CD8-positive, alpha-beta memory T cell (primary cell): Measurements from ENCODE around the gene TPM3. TPM values are rescaled to one million over a fixed set of nuclear protein-coding genes. Genes with fewer than 3 reads are reported as not detected.
A peak's percentile ranks its signal among the peaks of the same experiment; 100 is the strongest.

ENCODE experiments used
- CTCF ChIA-PET: fragments of 350-600 bp; sonication (Branson Sonifier 250); formaldehyde crosslinking; loops from one replicate; lab custom pipeline; 2021; ENCODE audit warnings: antibody characterized with exemption; lab: Charles Lee
- POLR2A ChIA-PET: fragments of 350-600 bp; sonication (Branson Sonifier 250); formaldehyde crosslinking; loops from one replicate; lab custom pipeline; 2021; ENCODE audit warnings: antibody characterized with exemption; lab: Charles Lee
- DNase-seq, 5 donors: peaks; one replicate each; pipeline versions ENCODE4 v3.0.0 to v3.0.0-alpha.2; 2020 to 2022; ENCODE audit warnings: mixed read lengths in 1 of 5
- H3K27ac ChIP-seq: one replicate; pipeline ENCODE4 v1.7.0; 2013; ENCODE audit warnings: low read depth, mild to moderate bottlenecking, low read length, moderate library complexity
- H3K27me3 ChIP-seq: 2 replicates; pipeline ENCODE4 v1.7.0; 2013; ENCODE audit warnings: low read length, mild to moderate bottlenecking; ENCODE audit not compliant: insufficient read depth, poor library complexity, severe bottlenecking
- H3K36me3 ChIP-seq: 2 replicates; pipeline ENCODE4 v1.7.0; 2013; ENCODE audit warnings: mild to moderate bottlenecking, low read length, moderate library complexity; ENCODE audit not compliant: insufficient read depth
- H3K4me1 ChIP-seq: 2 replicates; pipeline ENCODE4 v1.7.0; 2013; ENCODE audit warnings: mild to moderate bottlenecking, low read length, moderate library complexity; ENCODE audit not compliant: insufficient read depth
- H3K4me3 ChIP-seq: 2 replicates; pipeline ENCODE4 v1.7.0; 2013; ENCODE audit warnings: mild to moderate bottlenecking, low read length
- H3K9me3 ChIP-seq: 2 replicates; pipeline ENCODE4 v1.7.0; 2013; ENCODE audit warnings: mild to moderate bottlenecking, low read length
- H3K27ac Mint-ChIP-seq, 8 donors: one replicate each; pipeline ENCODE4 v1.8.0; 2020 to 2021; ENCODE audit warnings: mixed read lengths in 8 of 8, mild to moderate bottlenecking in 6 of 8, inconsistent platforms in 3 of 8, moderate library complexity in 3 of 8
- H3K27me3 Mint-ChIP-seq, 2 donors: one replicate each; pipeline ENCODE4 v1.8.0; 2020 to 2021; ENCODE audit warnings: mixed read lengths in 2 of 2, mild to moderate bottlenecking in 1 of 2, moderate library complexity in 1 of 2
- H3K36me3 Mint-ChIP-seq, 3 donors: one replicate each; pipeline ENCODE4 v1.8.0; 2020 to 2021; ENCODE audit warnings: mixed read lengths in 3 of 3, inconsistent platforms in 1 of 3, mild to moderate bottlenecking in 1 of 3
- H3K4me1 Mint-ChIP-seq, 3 donors: one replicate each; pipeline ENCODE4 v1.8.0; 2020 to 2021; ENCODE audit warnings: mixed read lengths in 3 of 3, inconsistent platforms in 1 of 3, mild to moderate bottlenecking in 1 of 3
- H3K4me3 Mint-ChIP-seq, 7 donors: one replicate each; pipeline ENCODE4 v1.8.0; 2020 to 2021; ENCODE audit warnings: mixed read lengths in 7 of 7, mild to moderate bottlenecking in 6 of 7, moderate library complexity in 4 of 7, inconsistent platforms in 2 of 7
- H3K9me3 Mint-ChIP-seq, 5 donors: one replicate each; pipeline ENCODE4 v1.8.0; 2020 to 2022; ENCODE audit warnings: mixed read lengths in 5 of 5, mild to moderate bottlenecking in 3 of 5, moderate library complexity in 2 of 5, inconsistent platforms in 1 of 5
- polyA plus RNA-seq: library from polyadenylated mRNA; unstranded; fragments of 300-500 nt; fragmentation: Illumina TruSeq; gene quantifications from one replicate; pipeline ENCODE4 v1.2.3, GENCODE V29; 2021
- total RNA-seq, 2 experiments: library from RNA; stranded (reverse); gene quantifications; one replicate each; pipeline ENCODE4 v1.2.3, GENCODE V29; 2021

Gene TPM3
- total and polyA plus RNA-seq, 3 experiments from 2014 or later: 802 to 948 (median 863) TPM

DNA sequence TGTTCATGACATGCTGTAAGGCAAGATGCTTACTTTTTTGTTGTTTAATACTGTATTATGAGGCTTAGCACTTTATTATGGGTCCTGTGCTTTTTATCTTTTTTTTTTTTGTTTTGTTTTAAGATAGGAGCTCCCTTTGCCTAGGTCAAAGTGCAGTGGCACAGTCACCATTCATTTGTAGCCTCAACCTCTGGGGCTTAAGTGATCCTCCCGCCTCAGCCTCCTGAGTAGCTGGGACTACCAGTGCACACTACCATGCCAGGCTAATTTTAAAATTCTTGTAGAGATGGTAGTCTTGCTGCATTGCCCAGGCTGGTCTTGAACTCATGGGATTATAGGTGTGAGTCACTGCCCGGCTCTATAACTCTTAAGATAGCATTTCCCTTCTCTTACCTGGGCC, 33.5 kb upstream of the TPM3 start:
- peaks cover 30% of the 10 kb centered on the region for H3K4me1 ChIP-seq
- H3K27me3 ChIP-seq: no peaks in the 10 kb centered on the region
- H3K27ac Mint-ChIP-seq: peak overlapping the region in 5 of 8 donors; percentile 2 to 89 (median 73)
- no peak overlapping the region for H3K4me3 ChIP-seq
- H3K27me3 Mint-ChIP-seq: no peaks in the 10 kb centered on the region
- POLR2A ChIA-PET: no interaction called here
- peaks cover 52 to 64% (median 59%) of the 10 kb centered on the region in 3 donors for H3K4me1 Mint-ChIP-seq
- no peak overlapping the region for H3K27ac ChIP-seq
- CTCF ChIA-PET: no interaction called here
- H3K9me3 ChIP-seq: no peaks in the 10 kb centered on the region
- peaks cover 0 to 62% (median 18%) of the 10 kb centered on the region in 3 donors for H3K36me3 Mint-ChIP-seq
- no peak overlapping the region for H3K4me3 Mint-ChIP-seq
- DNase-seq: no peak
- H3K9me3 Mint-ChIP-seq: no peaks in the 10 kb centered on the region
- H3K36me3 ChIP-seq: peaks cover 44% of the 10 kb centered on the region

GRCh38 chr1:154223621-154224020, 31.7 kb upstream of the TPM3 start:
- no peak for DNase-seq
- peaks cover 63 to 78% (median 77%) of the 10 kb centered on the region in 3 donors for H3K4me1 Mint-ChIP-seq
- Histone ChIP-seq H3K27ac (no peak overlapping the region), H3K27me3 (no peaks in the 10 kb centered on the region), H3K4me1 (peaks cover 42% of the 10 kb centered on the region), H3K36me3 (peaks cover 35% of the 10 kb centered on the region), H3K4me3 (no peak overlapping the region), H3K9me3 (no peaks in the 10 kb centered on the region)
- no peaks in the 10 kb centered on the region for H3K27me3 Mint-ChIP-seq
- ChIA-PET POLR2A (no interaction called here), CTCF (interaction anchor here (1.1 to 1.7 kb wide), 2 partner anchors 24 to 121 kb away, joined by 3 read pairs; no protein-coding TSS in a partner anchor)
- peak overlapping the region; percentile 6 to 100 (median 88) for H3K27ac Mint-ChIP-seq
- H3K9me3 Mint-ChIP-seq: no peaks in the 10 kb centered on the region
- peaks cover 0 to 63% (median 21%) of the 10 kb centered on the region in 3 donors for H3K36me3 Mint-ChIP-seq
- peak overlapping the region in 4 of 7 donors; percentile 12 to 99 (median 67) for H3K4me3 Mint-ChIP-seq

DNA sequence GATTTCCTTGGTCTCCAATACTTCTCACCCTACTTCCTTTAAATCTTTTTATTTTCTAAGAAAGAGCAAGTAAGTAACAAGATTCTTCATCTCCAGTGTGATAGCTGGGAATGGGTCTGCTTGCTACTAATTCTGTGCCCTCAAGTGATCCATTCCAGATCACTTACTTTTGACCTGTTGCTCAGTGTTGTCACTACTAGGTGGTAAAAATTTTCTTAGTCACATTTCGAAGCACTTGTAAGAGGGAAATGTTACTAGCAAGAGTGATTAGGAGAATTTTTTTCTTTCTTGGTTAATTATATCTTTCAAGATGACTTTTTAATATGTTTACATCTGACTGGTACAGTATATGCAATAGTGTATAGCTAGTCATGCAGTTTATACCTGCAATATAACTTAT, 31.0 kb upstream of the TPM3 start:
- Histone ChIP-seq H3K36me3 (peaks cover 38% of the 10 kb centered on the region), H3K9me3 (no peaks in the 10 kb centered on the region), H3K4me3 (no peak overlapping the region), H3K27me3 (no peaks in the 10 kb centered on the region), H3K4me1 (peaks cover 49% of the 10 kb centered on the region), H3K27ac (no peak overlapping the region)
- H3K9me3 Mint-ChIP-seq: no peaks in the 10 kb centered on the region
- DNase-seq: no peak
- no peaks in the 10 kb centered on the region for H3K27me3 Mint-ChIP-seq
- H3K4me3 Mint-ChIP-seq: peak overlapping the region; percentile 34 to 99 (median 98)
- H3K4me1 Mint-ChIP-seq: peaks cover 68 to 84% (median 81%) of the 10 kb centered on the region in 3 donors
- CTCF ChIA-PET: interaction anchor here (1.1 to 1.7 kb wide), 3 partner anchors 10 to 121 kb away, joined by 3 read pairs; no protein-coding TSS in a partner anchor
- peak overlapping the region; percentile 64 to 100 (median 92) for H3K27ac Mint-ChIP-seq
- POLR2A ChIA-PET: interaction anchor here (0.6 kb wide), 1 partner anchor 43 kb away, joined by 3 read pairs; no protein-coding TSS in a partner anchor
- H3K36me3 Mint-ChIP-seq: peaks cover 0 to 64% (median 25%) of the 10 kb centered on the region in 3 donors

GRCh38 chr1:154222518-154222917, 30.6 kb upstream of the TPM3 start:
- ChIA-PET POLR2A (interaction anchor here (0.6 kb wide), 1 partner anchor 43 kb away, joined by 3 read pairs; no protein-coding TSS in a partner anchor), CTCF (interaction anchor here (1.0 to 1.7 kb wide), 4 partner anchors 9 to 122 kb away, joined by 3 read pairs; no protein-coding TSS in a partner anchor)
- Histone ChIP-seq H3K27me3 (no peaks in the 10 kb centered on the region), H3K4me1 (peaks cover 53% of the 10 kb centered on the region), H3K27ac (no peak overlapping the region), H3K9me3 (no peaks in the 10 kb centered on the region), H3K4me3 (peak overlapping the region; percentile 68), H3K36me3 (peaks cover 38% of the 10 kb centered on the region)
- Mint-ChIP-seq H3K27ac (peak overlapping the region; percentile 87 to 100 (median 99)), H3K27me3 (no peaks in the 10 kb centered on the region), H3K36me3 (peaks cover 0 to 64% (median 24%) of the 10 kb centered on the region in 3 donors), H3K4me1 (peaks cover 72 to 88% (median 81%) of the 10 kb centered on the region in 3 donors), H3K9me3 (no peaks in the 10 kb centered on the region), H3K4me3 (peak overlapping the region; percentile 88 to 99 (median 98))
- no peak for DNase-seq

DNA sequence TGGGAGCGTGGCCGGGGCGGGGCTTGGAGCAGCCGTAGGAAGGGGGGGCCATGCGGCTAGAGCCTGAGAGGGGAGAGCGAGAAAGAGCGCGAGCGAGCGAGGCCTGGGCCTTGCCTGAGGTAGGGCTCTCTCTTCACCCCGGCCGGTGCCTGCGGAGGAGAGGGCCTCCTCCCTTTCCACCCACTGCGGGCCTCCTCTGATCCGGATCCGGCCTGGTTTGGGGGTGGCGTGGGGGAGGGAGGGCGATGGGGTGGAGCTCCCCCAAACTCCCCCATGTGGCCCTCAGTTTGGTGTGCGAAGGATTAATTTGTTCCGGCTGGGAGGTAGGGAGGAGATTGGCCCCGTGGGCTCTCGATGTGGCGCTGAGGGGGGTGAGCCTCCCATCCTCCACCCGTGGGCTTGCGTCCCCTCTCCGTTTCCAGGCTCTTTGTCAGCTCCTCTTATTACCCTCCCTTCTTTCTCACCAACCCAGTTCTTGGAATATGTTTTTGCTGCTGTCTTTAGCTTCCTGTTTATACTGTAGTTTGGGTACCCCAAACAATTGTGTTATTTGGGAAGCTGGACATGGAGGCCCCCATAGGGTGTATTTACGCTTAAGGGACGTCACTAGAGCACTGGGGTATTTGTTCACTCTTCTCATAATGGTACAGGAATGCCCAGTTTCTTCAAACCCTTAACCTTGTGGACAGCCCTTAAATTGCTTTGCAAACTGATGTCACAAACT, 29.5 kb upstream of the TPM3 start:
- H3K4me3 ChIP-seq: peak overlapping the region; percentile 68
- H3K4me3 Mint-ChIP-seq: peak overlapping the region; percentile 88 to 99 (median 98)
- ChIA-PET POLR2A (interaction anchor here (0.5 to 2.6 kb wide), 5 partner anchors 11 to 230 kb away, joined by 3 to 15 read pairs (median 3); partner anchors contain the start of gene RPS27), CTCF (interaction anchor here (1.0 to 1.2 kb wide), 2 partner anchors 50 to 107 kb away, joined by 3 to 4 read pairs; no protein-coding TSS in a partner anchor)
- H3K4me1 Mint-ChIP-seq: peaks cover 71 to 87% (median 81%) of the 10 kb centered on the region in 3 donors
- peaks cover 53% of the 10 kb centered on the region for H3K4me1 ChIP-seq
- H3K27ac ChIP-seq: peak overlapping the region; percentile 98
- H3K27ac Mint-ChIP-seq: peak overlapping the region; percentile 87 to 100 (median 100)
- H3K27me3 ChIP-seq: no peaks in the 10 kb centered on the region
- no peaks in the 10 kb centered on the region for H3K9me3 Mint-ChIP-seq
- no peaks in the 10 kb centered on the region for H3K27me3 Mint-ChIP-seq
- H3K36me3 ChIP-seq: peaks cover 33% of the 10 kb centered on the region
- H3K36me3 Mint-ChIP-seq: peaks cover 0 to 59% (median 19%) of the 10 kb centered on the region in 3 donors
- peak; percentile 69 to 85 (median 73) for DNase-seq
- H3K9me3 ChIP-seq: no peaks in the 10 kb centered on the region

GRCh38 chr1:154220970-154221277, 29.0 kb upstream of the TPM3 start:
- Histone ChIP-seq H3K4me1 (peaks cover 53% of the 10 kb centered on the region), H3K27me3 (no peaks in the 10 kb centered on the region), H3K36me3 (peaks cover 29% of the 10 kb centered on the region), H3K9me3 (no peaks in the 10 kb centered on the region), H3K27ac (peak overlapping the region; percentile 98), H3K4me3 (peak overlapping the region; percentile 68)
- CTCF ChIA-PET: interaction anchor here (0.6 to 2.6 kb wide), 3 partner anchors 20 to 51 kb away, joined by 3 to 8 read pairs (median 4); no protein-coding TSS in a partner anchor
- H3K4me3 Mint-ChIP-seq: peak overlapping the region; percentile 88 to 99 (median 98)
- no peak for DNase-seq
- peaks cover 69 to 86% (median 79%) of the 10 kb centered on the region in 3 donors for H3K4me1 Mint-ChIP-seq
- no peaks in the 10 kb centered on the region for H3K9me3 Mint-ChIP-seq
- POLR2A ChIA-PET: interaction anchor here (0.9 to 2.6 kb wide), 8 partner anchors 11 to 276 kb away, joined by 3 to 15 read pairs (median 4); partner anchors contain the start of genes CREB3L4 and RPS27
- peaks cover 0 to 58% (median 15%) of the 10 kb centered on the region in 3 donors for H3K36me3 Mint-ChIP-seq
- peak overlapping the region; percentile 89 to 100 (median 100) for H3K27ac Mint-ChIP-seq
- no peaks in the 10 kb centered on the region for H3K27me3 Mint-ChIP-seq

DNA sequence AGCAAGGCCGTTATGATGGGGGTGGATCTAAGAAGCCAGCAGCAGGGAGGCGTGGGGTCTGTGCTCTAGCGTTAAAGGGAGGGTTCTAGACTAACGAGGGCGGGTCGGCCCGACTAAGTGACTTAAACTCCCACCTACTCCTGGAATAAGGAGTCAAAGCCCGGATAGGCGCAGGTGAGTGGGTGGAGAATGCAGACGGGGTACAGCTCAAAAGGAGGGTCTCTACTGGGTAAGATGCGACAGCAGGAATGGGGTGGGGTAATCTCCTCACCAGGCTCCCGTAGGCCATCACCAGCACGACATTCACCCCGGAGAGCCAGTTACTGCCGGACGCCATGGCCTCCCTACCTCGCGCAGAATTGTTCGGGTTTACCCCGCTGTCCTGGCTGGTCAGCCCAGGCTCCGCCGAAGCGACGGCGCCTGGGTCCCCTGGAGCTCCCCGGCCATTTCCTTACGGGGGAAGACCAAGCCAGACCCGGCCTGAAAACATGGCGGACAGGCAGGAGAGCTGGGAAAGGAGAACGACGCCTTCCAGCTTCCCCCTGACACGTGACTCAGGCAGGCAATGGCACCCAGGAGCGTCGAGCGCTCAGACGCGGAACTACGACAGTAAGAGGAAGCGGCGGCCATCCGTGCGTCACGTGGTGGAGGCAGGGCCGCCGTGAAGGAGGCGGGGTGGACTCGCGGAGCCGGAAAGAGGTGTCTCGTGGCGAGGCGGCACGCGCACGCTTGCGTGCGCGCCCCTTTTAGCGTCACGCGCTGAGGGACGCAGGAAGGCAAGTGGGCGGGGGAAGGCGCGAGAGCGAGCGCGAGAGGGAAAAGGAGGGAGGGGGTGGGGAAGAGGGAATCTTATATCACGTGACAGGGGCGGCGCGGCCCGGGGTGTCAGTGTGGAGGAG, 28.4 kb upstream of the TPM3 start, which contains the start of gene UBAP2L:
UBAP2L (plus strand) TSS at position 885 of the 899 bp plus-strand sequence. CDS start 4,169 bp downstream, outside the sequence.
- peak; percentile 98 to 99 (median 99) for DNase-seq
- H3K36me3 ChIP-seq: peaks cover 25% of the 10 kb centered on the region
- H3K9me3 Mint-ChIP-seq: no peaks in the 10 kb centered on the region
- H3K27ac ChIP-seq: peak within 1 kb of the TSS; percentile 98
- ChIA-PET POLR2A (interaction anchor here (0.7 to 2.6 kb wide), 12 partner anchors 10 to 587 kb away, joined by 3 to 15 read pairs (median 4); partner anchors contain the start of genes CHTOP, CREB3L4 and RPS27), CTCF (interaction anchor here (0.6 to 2.6 kb wide), 3 partner anchors 19 to 104 kb away, joined by 3 to 8 read pairs (median 5); no protein-coding TSS in a partner anchor)
- peak within 1 kb of the TSS; percentile 91 for H3K4me3 ChIP-seq
- H3K4me1 ChIP-seq: peaks cover 53% of the 10 kb centered on the region
- peaks cover 0 to 55% (median 12%) of the 10 kb centered on the region in 3 donors for H3K36me3 Mint-ChIP-seq
- no peaks in the 10 kb centered on the region for H3K27me3 ChIP-seq
- H3K27me3 Mint-ChIP-seq: no peaks in the 10 kb centered on the region
- peaks cover 66 to 80% (median 75%) of the 10 kb centered on the region in 3 donors for H3K4me1 Mint-ChIP-seq
- H3K9me3 ChIP-seq: no peaks in the 10 kb centered on the region
- H3K4me3 Mint-ChIP-seq: peak within 1 kb of the TSS; percentile 88 to 99 (median 98)
- H3K27ac Mint-ChIP-seq: peak within 1 kb of the TSS; percentile 89 to 100 (median 100)
